SK-N-SH treated with all-trans-retinoic acid at 6 μM for 48 hours (cell line): ENCODE measurements around the gene FCHO1.

Source experiments
- ESRRG ChIP-seq: fragments of 250-450 bp; sonication (Bioruptor Pico); IDR thresholded peaks from 2 replicates; pipeline ENCODE4 v1.6.1; 2021; ENCODE audit warnings: mild to moderate bottlenecking
- ZFP3 ChIP-seq: fragments of 250-450 bp; sonication (Bioruptor Pico); IDR thresholded peaks from 2 replicates; pipeline ENCODE4 v1.5.0; 2020; ENCODE audit warnings: mild to moderate bottlenecking, moderate library complexity

GRCh38 chr19:17757125-17757524 lies 5.8 kb downstream of the FCHO1 start:
- no peak for TF ChIP-seq ZFP3 (CRISPR knock-in tag)
- TF ChIP-seq ESRRG (CRISPR knock-in tag), result no peak
